ENCODE data around the gene USF1. TPM values are rescaled to one million over a fixed set of nuclear protein-coding genes. Genes with fewer than 3 reads are reported as not detected.
"Not testable (repeated sequence)": the region's sequence is repeated elsewhere in the genome, so short reads cannot be mapped to it uniquely, and the experiment has no call there.

USF1 gene
- total and polyA plus RNA-seq, 5 experiments from 2014 or later = 4.3 to 118 (median 11.1) TPM

- H3K27me3 Mint-ChIP-seq = no peaks in the 10 kb centered on the region
- ATAC-seq (peak; percentile 54 to 65), DNase-seq (peak; percentile 44 to 87 (median 65))
- peak overlapping the region; percentile 91 to 100 (median 96) for H3K4me3 Mint-ChIP-seq
- POLR2A ChIA-PET = interaction anchor here (0.6 to 15.7 kb wide), 27 partner anchors 7 to 344 kb away, joined by 3 to 429 read pairs (median 7); partner anchors contain the start of genes ARHGAP30, DEDD, F11R and KLHDC9
- H3K9me3 Mint-ChIP-seq = no peaks in the 10 kb centered on the region
- peak overlapping the region; percentile 97 to 100 (median 99) for H3K27ac Mint-ChIP-seq
- peaks cover 4 to 67% (median 21%) of the 10 kb centered on the region in 3 donors for H3K36me3 Mint-ChIP-seq
- peaks cover 33 to 77% (median 56%) of the 10 kb centered on the region in 4 donors for H3K4me1 Mint-ChIP-seq
Observed at GRCh38 chr1:161044908-161045735, 655 bp downstream of the USF1 start.

GRCh38 chr1:161044535-161044907, 1.3 kb downstream of the USF1 start:
- H3K27me3 Mint-ChIP-seq = no peaks in the 10 kb centered on the region
- peak overlapping the region; percentile 91 to 100 (median 96) for H3K4me3 Mint-ChIP-seq
- POLR2A ChIA-PET = interaction anchor here (2.3 to 15.7 kb wide), 7 partner anchors 24 to 88 kb away, joined by 7 to 429 read pairs (median 37); partner anchors contain the start of genes ARHGAP30, DEDD, F11R and KLHDC9
- H3K36me3 Mint-ChIP-seq = peaks cover 4 to 67% (median 21%) of the 10 kb centered on the region in 3 donors
- peak; percentile 27 to 28 for ATAC-seq
- peaks cover 36 to 79% (median 57%) of the 10 kb centered on the region in 4 donors for H3K4me1 Mint-ChIP-seq
- peak overlapping the region; percentile 97 to 100 (median 98) for H3K27ac Mint-ChIP-seq
- peak in 2 of 10 donors; percentile 43 to 67 for DNase-seq
- H3K9me3 Mint-ChIP-seq = no peaks in the 10 kb centered on the region

GRCh38 chr1:161039546-161039945, 6.2 kb downstream of the USF1 start:
- DNase-seq (no peak), ATAC-seq (no peak)
- no peaks in the 10 kb centered on the region for H3K27me3 Mint-ChIP-seq
- H3K27ac Mint-ChIP-seq = peak overlapping the region; percentile 61 to 98 (median 93)
- peaks cover 23 to 79% (median 54%) of the 10 kb centered on the region in 4 donors for H3K4me1 Mint-ChIP-seq
- H3K4me3 Mint-ChIP-seq = peak overlapping the region; percentile 61 to 97 (median 79)
- no peaks in the 10 kb centered on the region for H3K9me3 Mint-ChIP-seq
- H3K36me3 Mint-ChIP-seq = peaks cover 4 to 50% (median 18%) of the 10 kb centered on the region in 3 donors
- POLR2A ChIA-PET = interaction anchor here (0.6 to 15.7 kb wide), 19 partner anchors 7 to 687 kb away, joined by 3 to 429 read pairs (median 4); partner anchors contain the start of genes ARHGAP30, DEDD, F11R and KLHDC9

- H3K27ac Mint-ChIP-seq = peak overlapping the region; percentile 87 to 98 (median 96)
- peak overlapping the region; percentile 89 to 97 (median 94) for H3K4me3 Mint-ChIP-seq
- POLR2A ChIA-PET = interaction anchor here (0.6 to 15.7 kb wide), 22 partner anchors 8 to 688 kb away, joined by 3 to 429 read pairs (median 4); partner anchors contain the start of genes ARHGAP30, DEDD, F11R and KLHDC9
- H3K27me3 Mint-ChIP-seq = no peaks in the 10 kb centered on the region
- H3K9me3 Mint-ChIP-seq = no peaks in the 10 kb centered on the region
- peak; percentile 2 to 20 for ATAC-seq
- no peak for DNase-seq
- peaks cover 19 to 75% (median 50%) of the 10 kb centered on the region in 4 donors for H3K4me1 Mint-ChIP-seq
- H3K36me3 Mint-ChIP-seq = peaks cover 4 to 47% (median 18%) of the 10 kb centered on the region in 3 donors
Observed at GRCh38 chr1:161039154-161039545, 6.6 kb downstream of the USF1 start.

- Mint-ChIP-seq H3K9me3 (no peaks in the 10 kb centered on the region), H3K27me3 (no peaks in the 10 kb centered on the region), H3K4me3 (peak within 1 kb of the TSS; percentile 89 to 97 (median 94)), H3K27ac (peak within 1 kb of the TSS; percentile 87 to 98 (median 96)), H3K4me1 (peaks cover 19 to 71% (median 47%) of the 10 kb centered on the region in 4 donors), H3K36me3 (peaks cover 4 to 46% (median 18%) of the 10 kb centered on the region in 3 donors)
- peak; percentile 77 to 91 (median 88) for DNase-seq
- POLR2A ChIA-PET = interaction anchor here (0.6 to 15.7 kb wide), 18 partner anchors 8 to 244 kb away, joined by 3 to 429 read pairs (median 6); partner anchors contain the start of genes ARHGAP30, DEDD, F11R and KLHDC9
- ATAC-seq = peak; percentile 89 to 91
Observed at GRCh38 chr1:161038523-161039153, 7.1 kb downstream of the USF1 start, which contains the start of gene TSTD1. Gene TSTD1, minus strand, starts transcription at chr1:161038964. Its CDS starts 75 bp downstream, at chr1:161038889.

DNA sequence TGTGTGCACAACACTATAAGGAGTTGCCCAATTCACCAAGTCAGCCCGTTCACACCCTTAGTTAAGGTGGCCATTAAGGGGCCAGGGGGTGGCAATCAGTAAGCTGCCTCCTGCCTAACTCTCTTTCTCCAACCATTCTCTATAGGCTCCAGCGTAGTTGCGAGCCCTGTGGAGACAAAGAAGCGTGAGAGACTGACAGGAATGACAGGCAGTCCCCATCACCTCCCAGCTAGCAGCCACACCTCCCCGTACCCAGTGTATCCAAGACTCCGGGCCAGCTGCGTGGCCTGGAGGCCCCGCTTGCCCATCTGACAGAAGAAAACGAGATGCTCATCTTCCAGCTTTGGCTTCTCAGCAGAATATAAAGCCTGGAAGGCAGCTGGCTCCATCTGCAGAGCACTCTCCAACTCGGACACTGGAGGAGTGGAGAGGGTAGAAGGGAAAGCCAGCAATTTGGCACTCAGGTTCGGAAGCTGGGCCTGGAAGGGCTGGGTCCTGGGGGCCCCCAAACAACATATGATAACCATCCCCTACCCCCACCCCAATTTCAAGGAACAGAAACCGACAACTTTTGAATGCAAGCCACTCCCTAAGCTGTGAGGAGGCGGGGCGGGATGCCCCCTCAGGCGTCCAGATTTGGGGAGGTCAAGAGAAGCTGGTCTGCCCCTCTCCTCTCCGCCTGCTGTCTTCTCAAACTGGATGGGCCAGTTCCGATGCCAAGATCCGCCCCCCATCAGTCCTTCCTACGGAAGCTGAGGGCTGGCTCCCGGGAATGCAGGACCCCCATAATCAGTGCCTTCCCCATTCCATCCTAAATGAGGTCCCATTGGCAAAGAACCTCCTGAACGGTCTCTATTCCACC, 7.9 kb downstream of the USF1 start:
- Mint-ChIP-seq H3K36me3 (peaks cover 3 to 42% (median 17%) of the 10 kb centered on the region in 3 donors), H3K4me3 (peak overlapping the region; percentile 89 to 97 (median 94)), H3K27ac (peak overlapping the region; percentile 77 to 98 (median 96)), H3K9me3 (no peaks in the 10 kb centered on the region), H3K27me3 (no peaks in the 10 kb centered on the region), H3K4me1 (peaks cover 21 to 67% (median 46%) of the 10 kb centered on the region in 4 donors)
- ATAC-seq (no peak), DNase-seq (no peak)
- POLR2A ChIA-PET = interaction anchor here (0.6 to 15.7 kb wide), 12 partner anchors 9 to 316 kb away, joined by 3 to 429 read pairs (median 12); partner anchors contain the start of genes ARHGAP30, F11R, KLHDC9 and NIT1

DNA sequence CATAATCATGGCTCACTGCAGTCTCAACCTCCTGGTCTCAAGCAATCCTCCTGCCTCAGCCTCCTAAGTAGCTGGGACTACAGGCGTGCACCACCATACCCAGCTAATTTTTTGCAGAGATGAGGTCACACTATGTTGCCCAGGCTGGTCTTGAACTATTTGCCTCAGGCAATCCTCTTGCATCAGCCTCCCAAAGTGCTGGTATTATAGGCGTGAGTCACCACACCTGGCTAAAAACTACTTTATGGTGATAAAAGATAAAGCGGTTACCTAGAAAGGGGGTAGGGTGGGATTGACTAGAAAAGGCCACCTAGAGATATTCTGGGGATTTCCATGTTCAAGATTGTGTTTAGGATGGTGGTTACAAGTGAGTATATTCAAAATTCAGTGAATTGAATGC, 12.0 kb downstream of the USF1 start:
- Mint-ChIP-seq H3K9me3 (no peaks in the 10 kb centered on the region), H3K4me1 (peaks cover 11 to 48% (median 31%) of the 10 kb centered on the region in 4 donors), H3K36me3 (peaks cover 0 to 10% (median 2%) of the 10 kb centered on the region in 3 donors), H3K27me3 (no peaks in the 10 kb centered on the region), H3K4me3 (no peak overlapping the region), H3K27ac (no peak overlapping the region)
- no peak for DNase-seq
- POLR2A ChIA-PET = interaction anchor here (0.7 to 2.5 kb wide), 3 partner anchors 13 to 67 kb away, joined by 6 to 8 read pairs (median 8); partner anchors contain the start of gene F11R
- no peak for ATAC-seq

DNA sequence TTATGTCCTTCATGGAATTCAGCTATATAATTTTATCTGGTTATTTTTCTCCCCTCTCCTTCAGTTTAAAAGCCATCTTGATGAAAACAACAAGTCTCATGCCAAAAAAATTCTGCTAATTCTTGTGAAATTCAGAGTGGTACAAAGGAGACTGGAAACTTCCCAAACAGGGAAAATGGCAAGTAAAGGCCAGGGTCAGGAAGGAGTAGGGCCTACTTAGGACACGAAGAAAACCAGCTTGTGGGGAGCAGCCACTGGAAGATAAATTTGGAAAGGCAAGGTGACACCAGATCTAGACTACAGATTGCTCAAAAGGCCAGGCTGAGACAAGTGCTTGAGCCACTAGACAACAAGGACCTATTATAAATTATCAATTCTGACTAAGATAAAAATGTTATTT, 13.4 kb downstream of the USF1 start:
- no peak overlapping the region for H3K4me3 Mint-ChIP-seq
- no peaks in the 10 kb centered on the region for H3K27me3 Mint-ChIP-seq
- no peaks in the 10 kb centered on the region for H3K9me3 Mint-ChIP-seq
- H3K4me1 Mint-ChIP-seq = peaks cover 7 to 38% (median 21%) of the 10 kb centered on the region in 4 donors
- peaks cover 0 to 10% (median 2%) of the 10 kb centered on the region in 3 donors for H3K36me3 Mint-ChIP-seq
- DNase-seq = no peak
- no peak for ATAC-seq
- H3K27ac Mint-ChIP-seq = peak overlapping the region in 3 of 10 donors; percentile 3 to 63 (median 44)
- POLR2A ChIA-PET = interaction anchor here (0.6 to 2.5 kb wide), 3 partner anchors 12 to 42 kb away, joined by 3 to 8 read pairs (median 5); partner anchors contain the start of genes F11R and USF1

DNA sequence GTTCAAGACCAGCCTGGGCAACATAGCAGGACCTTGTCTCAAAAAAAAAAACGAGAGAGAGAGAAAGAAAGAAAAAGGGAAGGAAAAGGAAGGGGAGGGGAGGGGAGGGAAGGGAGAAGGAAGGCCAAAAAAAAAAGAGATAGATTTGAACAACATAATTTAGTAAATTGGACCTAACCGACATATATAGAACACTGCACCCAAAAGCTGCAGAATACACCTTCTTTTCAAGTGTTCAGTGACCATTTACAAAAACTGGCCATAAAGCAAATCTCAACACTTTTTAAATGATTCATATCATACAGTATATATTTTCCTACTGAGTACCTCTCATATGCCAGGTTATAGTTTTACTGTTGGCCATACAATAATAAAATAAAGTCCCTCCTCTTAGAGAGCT, 13.9 kb downstream of the USF1 start:
- Mint-ChIP-seq H3K27me3 (no peaks in the 10 kb centered on the region), H3K36me3 (peaks cover 0 to 10% (median 2%) of the 10 kb centered on the region in 3 donors), H3K4me1 (peaks cover 9 to 37% (median 16%) of the 10 kb centered on the region in 4 donors), H3K27ac (peak overlapping the region in 1 of 10 donors; percentile 10), H3K4me3 (no peak overlapping the region), H3K9me3 (peaks cover 0 to 4% (median 0%) of the 10 kb centered on the region in 9 donors)
- ATAC-seq = no peak
- POLR2A ChIA-PET = interaction anchor here (0.6 to 2.5 kb wide), 3 partner anchors 11 to 41 kb away, joined by 3 to 8 read pairs (median 5); partner anchors contain the start of genes F11R and USF1
- DNase-seq = no peak

DNA sequence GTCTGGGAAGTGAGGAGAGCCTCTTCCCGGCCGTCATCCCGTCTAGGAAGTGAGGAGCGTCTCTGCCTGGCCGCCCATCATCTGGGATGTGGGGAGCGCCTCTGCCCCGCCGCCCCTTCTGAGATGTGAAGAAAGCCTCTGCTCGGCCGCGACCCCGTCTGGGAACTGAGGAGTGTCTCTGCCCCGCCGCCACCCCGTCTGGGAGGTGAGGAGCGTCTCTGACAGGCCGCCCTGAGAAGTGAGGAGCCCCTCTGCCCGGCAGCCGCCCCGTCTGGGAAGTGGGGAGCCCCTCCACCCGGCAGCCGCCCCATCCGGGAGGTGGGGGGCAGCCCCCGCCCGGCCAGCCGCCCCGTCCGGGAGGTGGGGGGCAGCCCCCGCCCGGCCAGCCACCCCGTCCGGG, 16.3 kb downstream of the USF1 start:
- not testable (repeated sequence) for H3K9me3 Mint-ChIP-seq, H3K36me3 Mint-ChIP-seq, ATAC-seq, H3K27me3 Mint-ChIP-seq, DNase-seq, H3K4me3 Mint-ChIP-seq, H3K27ac Mint-ChIP-seq
- H3K4me1 Mint-ChIP-seq = peaks cover 13 to 26% (median 20%) of the 10 kb centered on the region in 4 donors
- POLR2A ChIA-PET = interaction anchor here (1.2 kb wide), 1 partner anchor 11 kb away, joined by 6 read pairs; no protein-coding TSS in a partner anchor

DNA sequence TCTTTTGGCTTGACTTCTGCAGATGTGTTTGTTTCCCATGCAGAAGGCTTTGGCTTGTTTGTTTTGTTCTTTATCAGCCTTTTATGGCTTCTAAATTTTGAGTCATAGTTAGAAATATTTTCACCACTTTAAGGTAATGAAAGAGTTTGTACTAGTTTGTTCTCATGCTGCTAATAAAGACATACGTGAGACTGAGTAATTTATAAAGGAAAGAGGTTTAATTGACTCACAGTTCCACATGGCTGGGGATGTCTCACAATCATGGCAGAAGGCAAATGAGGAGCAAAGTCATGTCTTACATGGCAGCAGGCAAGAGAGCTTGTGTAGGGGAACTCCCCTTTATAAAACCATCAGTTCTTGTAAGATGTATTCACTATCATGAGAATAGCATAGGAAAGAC, 18.8 kb downstream of the USF1 start:
- POLR2A ChIA-PET = interaction anchor here (0.7 to 1.6 kb wide), 5 partner anchors 12 to 264 kb away, joined by 3 to 9 read pairs (median 5); partner anchors contain the start of genes ARHGAP30 and TSTD1
- H3K27me3 Mint-ChIP-seq, H3K9me3 Mint-ChIP-seq, DNase-seq, ATAC-seq, H3K4me3 Mint-ChIP-seq, H3K36me3 Mint-ChIP-seq: not testable (repeated sequence)
- Mint-ChIP-seq H3K4me1 (peaks cover 9 to 22% (median 16%) of the 10 kb centered on the region in 4 donors), H3K27ac (peak overlapping the region in 2 of 10 donors; percentile 44 to 47)

Measured in naive thymus-derived CD8-positive, alpha-beta T cell (primary cell).